ENCODE measurements around the gene KDM4E.
"Not testable (repeated sequence)": the region's sequence is repeated elsewhere in the genome, so short reads cannot be mapped to it uniquely, and the experiment has no call there.

The KDM4E gene

GRCh38 chr11:95025594-95025993 is 536 bp downstream of the KDM4E start:
- H4K20me1 ChIP-seq (ENCODE audit: insufficient read depth, low read length); H3K4me2 ChIP-seq (ENCODE audit: insufficient read depth, low read length); H3K36me3 ChIP-seq (ENCODE audit: insufficient read depth, low read length); H2AFZ ChIP-seq (ENCODE audit: low read depth, low read length); H3K79me2 ChIP-seq (ENCODE audit: insufficient read depth, low read length); DNase-seq; H3K27me3 ChIP-seq (ENCODE audit: insufficient read depth, low read length, poor library complexity); H3K4me3 ChIP-seq (ENCODE audit: low read depth in 1 of 2, low read length in 2 of 2); H3K9ac ChIP-seq (ENCODE audit: low read depth, low read length); H3K4me1 ChIP-seq (ENCODE audit: insufficient read depth, low read length); ATAC-seq (ENCODE audit: insufficient read depth, low read depth); H3K27ac ChIP-seq (ENCODE audit: low read length); H3K9me3 ChIP-seq (ENCODE audit: insufficient read depth, low read length, severe bottlenecking): not testable (repeated sequence)

GRCh38 chr11:95028357-95028756 is 3.3 kb downstream of the KDM4E start:
- Histone ChIP-seq H3K36me3 (ENCODE audit: insufficient read depth, low read length) (no peaks in the 10 kb centered on the region), H3K9me3 (ENCODE audit: insufficient read depth, low read length, severe bottlenecking) (no peaks in the 10 kb centered on the region), H3K4me1 (ENCODE audit: insufficient read depth, low read length) (no peaks in the 10 kb centered on the region), H3K4me2 (ENCODE audit: insufficient read depth, low read length) (no peak overlapping the region), H3K9ac (ENCODE audit: low read depth, low read length) (no peak overlapping the region), H3K4me3 (ENCODE audit: low read depth in 1 of 2, low read length in 2 of 2) (no peak overlapping the region), H4K20me1 (ENCODE audit: insufficient read depth, low read length) (no peaks in the 10 kb centered on the region), H3K27me3 (ENCODE audit: insufficient read depth, low read length, poor library complexity) (no peaks in the 10 kb centered on the region), H3K79me2 (ENCODE audit: insufficient read depth, low read length) (no peaks in the 10 kb centered on the region), H3K27ac (ENCODE audit: low read length) (no peak overlapping the region), H2AFZ (ENCODE audit: low read depth, low read length) (no peak overlapping the region)
- DNase-seq (no peak), ATAC-seq (ENCODE audit: insufficient read depth, low read depth) (no peak)
- no peak for TF ChIP-seq EZH2 (IDR thresholded peaks at IDR 0.05; ENCODE audit: borderline replicate concordance, low read depth, low read length, severe bottlenecking)
- no peak for TF ChIP-seq CTCF (IDR thresholded peaks at IDR 0.05; ENCODE audit: borderline replicate concordance, extremely low read depth, low read length, poor library complexity, severe bottlenecking)

GRCh38 chr11:95033051-95033450 is 8.0 kb downstream of the KDM4E start:
- H2AFZ ChIP-seq (ENCODE audit: low read depth, low read length): no peak overlapping the region
- H3K4me1 ChIP-seq (ENCODE audit: insufficient read depth, low read length): no peaks in the 10 kb centered on the region
- H3K27ac ChIP-seq (ENCODE audit: low read length): no peak overlapping the region
- H3K4me2 ChIP-seq (ENCODE audit: insufficient read depth, low read length): no peak overlapping the region
- H3K4me3 ChIP-seq (ENCODE audit: low read depth in 1 of 2, low read length in 2 of 2): no peak overlapping the region
- no peaks in the 10 kb centered on the region for H4K20me1 ChIP-seq (ENCODE audit: insufficient read depth, low read length)
- H3K36me3 ChIP-seq (ENCODE audit: insufficient read depth, low read length): no peaks in the 10 kb centered on the region
- DNase-seq: no peak
- no peaks in the 10 kb centered on the region for H3K27me3 ChIP-seq (ENCODE audit: insufficient read depth, low read length, poor library complexity)
- TF ChIP-seq CTCF (IDR thresholded peaks at IDR 0.05; ENCODE audit: borderline replicate concordance, extremely low read depth, low read length, poor library complexity, severe bottlenecking) (no peak), EZH2 (IDR thresholded peaks at IDR 0.05; ENCODE audit: borderline replicate concordance, low read depth, low read length, severe bottlenecking) (no peak)
- no peak for ATAC-seq (ENCODE audit: insufficient read depth, low read depth)
- no peaks in the 10 kb centered on the region for H3K79me2 ChIP-seq (ENCODE audit: insufficient read depth, low read length)
- no peak overlapping the region for H3K9ac ChIP-seq (ENCODE audit: low read depth, low read length)
- no peaks in the 10 kb centered on the region for H3K9me3 ChIP-seq (ENCODE audit: insufficient read depth, low read length, severe bottlenecking)

GRCh38 chr11:95035316-95035715 is 10.3 kb downstream of the KDM4E start:
- Histone ChIP-seq H4K20me1 (ENCODE audit: insufficient read depth, low read length) (no peaks in the 10 kb centered on the region), H3K4me2 (ENCODE audit: insufficient read depth, low read length) (no peak overlapping the region), H2AFZ (ENCODE audit: low read depth, low read length) (no peak overlapping the region), H3K27me3 (ENCODE audit: insufficient read depth, low read length, poor library complexity) (no peaks in the 10 kb centered on the region), H3K4me1 (ENCODE audit: insufficient read depth, low read length) (no peaks in the 10 kb centered on the region), H3K9me3 (ENCODE audit: insufficient read depth, low read length, severe bottlenecking) (no peaks in the 10 kb centered on the region), H3K4me3 (ENCODE audit: low read depth in 1 of 2, low read length in 2 of 2) (no peak overlapping the region), H3K9ac (ENCODE audit: low read depth, low read length) (no peak overlapping the region), H3K36me3 (ENCODE audit: insufficient read depth, low read length) (no peaks in the 10 kb centered on the region), H3K79me2 (ENCODE audit: insufficient read depth, low read length) (no peaks in the 10 kb centered on the region), H3K27ac (ENCODE audit: low read length) (no peak overlapping the region)
- ATAC-seq (ENCODE audit: insufficient read depth, low read depth) (no peak), DNase-seq (no peak)
- TF ChIP-seq EZH2 (IDR thresholded peaks at IDR 0.05; ENCODE audit: borderline replicate concordance, low read depth, low read length, severe bottlenecking): no peak
- no peak for TF ChIP-seq CTCF (IDR thresholded peaks at IDR 0.05; ENCODE audit: borderline replicate concordance, extremely low read depth, low read length, poor library complexity, severe bottlenecking)

- not testable (repeated sequence) for DNase-seq; H3K4me3 ChIP-seq (ENCODE audit: low read depth in 1 of 2, low read length in 2 of 2); H3K4me1 ChIP-seq (ENCODE audit: insufficient read depth, low read length); H3K9me3 ChIP-seq (ENCODE audit: insufficient read depth, low read length, severe bottlenecking); H3K27ac ChIP-seq (ENCODE audit: low read length); ATAC-seq (ENCODE audit: insufficient read depth, low read depth); H2AFZ ChIP-seq (ENCODE audit: low read depth, low read length); H3K4me2 ChIP-seq (ENCODE audit: insufficient read depth, low read length); H3K79me2 ChIP-seq (ENCODE audit: insufficient read depth, low read length); H3K27me3 ChIP-seq (ENCODE audit: insufficient read depth, low read length, poor library complexity); H4K20me1 ChIP-seq (ENCODE audit: insufficient read depth, low read length); H3K9ac ChIP-seq (ENCODE audit: low read depth, low read length); H3K36me3 ChIP-seq (ENCODE audit: insufficient read depth, low read length)
Observed at GRCh38 chr11:95037356-95038035, 12.4 kb downstream of the KDM4E start.

All from DND-41 (cell line).